ENCODE data around the gene NECTIN2.

DNA sequence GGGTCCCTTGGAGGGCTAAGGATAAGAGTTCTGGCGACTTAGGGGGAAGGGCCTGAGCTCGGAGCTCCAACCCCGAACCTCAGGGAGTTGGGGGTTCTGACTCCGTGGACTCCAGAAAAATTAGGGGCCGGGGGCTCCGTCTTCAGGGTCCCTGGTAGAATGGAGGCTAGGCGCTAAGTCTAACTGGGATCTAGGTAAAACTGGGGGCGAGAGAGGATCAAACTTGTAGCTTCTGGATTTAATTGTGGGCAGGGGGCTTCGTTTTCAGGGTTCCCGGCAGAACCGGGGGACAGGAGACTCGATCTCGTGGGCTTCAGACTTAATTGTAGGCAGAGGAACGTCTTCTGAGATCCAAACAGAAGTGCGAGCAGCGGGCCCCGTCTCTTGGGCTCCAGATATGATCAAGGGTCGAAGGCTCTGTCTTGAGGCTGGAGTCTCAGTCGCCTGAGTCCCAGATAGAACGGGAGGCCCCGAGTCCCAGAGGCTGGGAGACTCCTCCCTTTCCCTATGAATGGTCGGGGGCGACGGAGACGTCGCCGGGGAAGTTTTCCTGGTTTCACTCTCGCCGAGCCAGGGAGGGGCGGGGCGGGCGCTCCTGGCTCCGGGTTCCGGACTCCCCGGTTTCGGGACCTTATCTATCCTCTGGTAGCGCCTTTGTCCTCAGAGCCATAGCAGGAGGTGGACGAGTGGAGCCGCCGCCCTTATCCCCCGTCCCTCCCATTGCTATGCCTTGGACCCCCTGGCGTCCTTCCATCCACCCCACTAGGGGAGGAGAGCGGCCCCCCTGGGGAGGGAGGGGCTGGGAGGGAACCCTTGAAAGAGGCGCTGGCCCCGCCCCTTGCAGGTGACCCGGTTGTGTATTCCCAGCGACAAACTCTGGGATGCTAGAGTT, 1.3 kb downstream of the NECTIN2 start:
- TF ChIP-seq CTCF (IDR thresholded peaks at IDR 0.05) (no peak), POLR2A (IDR thresholded peaks at IDR 0.05) (peak in 1 of 2 donors; percentile 35)
